Measurements from ENCODE around the gene TSEN54.
A peak's percentile ranks its signal among the peaks of the same experiment; 100 is the strongest.
"Not testable (repeated sequence)": the region's sequence is repeated elsewhere in the genome, so short reads cannot be mapped to it uniquely, and the experiment has no call there.

The TSEN54 gene

GRCh38 chr17:75516255-75516618 is at the start of gene TSEN54:
TSEN54 (plus strand) TSS chr17:75516528; CDS start chr17:75516561, 33 bp downstream.
- DNase-seq: peak; percentile 72

GRCh38 chr17:75468291-75468754 is 48.0 kb upstream of the TSEN54 start:
- no peak for DNase-seq

GRCh38 chr17:75468779-75469373 is 47.5 kb upstream of the TSEN54 start:
- DNase-seq: no peak

- DNase-seq: no peak
Measured at GRCh38 chr17:75471207-75471606, 45.1 kb upstream of the TSEN54 start.

- DNase-seq: peak; percentile 79
Measured at GRCh38 chr17:75472119-75472518, 44.2 kb upstream of the TSEN54 start.

DNA sequence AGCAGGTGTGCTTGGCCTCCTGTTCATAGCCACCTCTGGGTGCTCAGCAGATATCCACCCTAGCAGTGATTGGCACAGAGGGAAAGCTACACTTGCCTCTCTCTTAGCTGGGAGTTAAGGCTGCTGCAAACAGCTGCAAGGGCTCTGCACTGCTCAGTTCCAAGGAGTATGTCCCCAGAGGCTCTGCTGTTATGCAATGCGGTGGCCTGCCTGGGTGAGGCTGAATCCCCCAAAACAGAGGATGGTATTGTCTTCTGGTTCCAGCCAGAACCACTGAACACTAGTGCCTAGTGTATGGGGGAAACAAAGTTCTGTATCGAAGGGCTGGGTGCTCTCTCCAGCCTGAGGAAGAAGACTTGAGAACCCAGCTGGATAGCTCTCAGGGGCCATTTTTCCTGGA is 43.1 kb upstream of the TSEN54 start:
- DNase-seq: no peak

GRCh38 chr17:75474736-75475135 is 41.6 kb upstream of the TSEN54 start:
- no peak for DNase-seq

DNA sequence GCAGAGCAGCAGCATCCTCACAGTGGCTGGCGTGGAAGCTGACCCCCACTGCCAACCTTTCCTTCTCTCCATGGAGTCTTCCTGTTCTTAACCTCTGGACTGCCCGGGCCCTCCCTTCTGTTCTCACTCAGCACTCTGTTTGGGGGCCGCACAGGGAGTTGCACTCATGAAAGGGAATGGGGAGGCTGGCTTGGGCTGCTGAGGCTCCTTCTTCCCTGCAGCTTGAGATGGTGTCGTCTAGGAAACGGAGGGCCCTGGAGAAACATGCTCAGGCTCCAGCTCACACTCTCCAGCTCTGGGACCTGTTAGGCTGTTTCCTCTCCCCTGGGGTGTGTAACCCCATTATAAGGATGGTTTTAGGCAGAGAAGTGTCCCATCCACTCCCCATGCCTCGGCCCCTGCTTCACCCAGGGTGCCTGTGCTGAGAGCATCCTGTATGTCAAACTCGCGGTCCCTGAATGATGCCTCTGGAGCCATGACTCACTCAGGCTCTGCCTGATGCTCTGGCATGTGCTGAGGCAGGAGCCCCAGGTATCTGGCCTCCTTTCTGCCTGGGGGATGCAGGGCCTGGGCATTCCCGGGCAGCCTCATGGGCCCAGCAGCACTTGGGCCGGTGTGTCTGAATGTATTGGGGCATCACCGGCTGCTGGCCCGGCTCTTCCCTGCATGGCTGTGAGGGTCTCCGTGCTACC is 41.0 kb upstream of the TSEN54 start:
- DNase-seq: no peak

- no peak for DNase-seq
Measured at GRCh38 chr17:75475851-75476250, 40.5 kb upstream of the TSEN54 start.

DNA sequence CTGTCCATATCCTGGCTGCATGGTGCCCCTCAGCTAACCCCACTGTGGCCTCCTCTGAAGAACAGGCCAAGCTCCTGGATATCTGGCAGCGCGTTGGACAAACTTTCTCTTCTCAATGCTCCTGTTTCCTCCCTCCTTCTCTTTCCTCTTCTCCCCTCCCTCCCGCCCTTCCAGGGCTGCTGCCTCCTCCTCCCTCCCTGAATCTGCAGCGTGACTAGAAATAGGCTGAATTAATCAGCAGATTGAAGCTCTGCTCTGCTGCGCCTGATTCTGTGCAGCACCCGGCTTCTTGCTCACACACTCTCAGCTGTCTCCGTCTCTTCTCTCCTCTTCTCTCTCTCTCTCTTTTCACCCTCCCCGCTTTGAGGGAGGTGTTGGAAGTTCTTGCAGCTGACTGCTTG is 40.1 kb upstream of the TSEN54 start:
- DNase-seq: no peak

DNA sequence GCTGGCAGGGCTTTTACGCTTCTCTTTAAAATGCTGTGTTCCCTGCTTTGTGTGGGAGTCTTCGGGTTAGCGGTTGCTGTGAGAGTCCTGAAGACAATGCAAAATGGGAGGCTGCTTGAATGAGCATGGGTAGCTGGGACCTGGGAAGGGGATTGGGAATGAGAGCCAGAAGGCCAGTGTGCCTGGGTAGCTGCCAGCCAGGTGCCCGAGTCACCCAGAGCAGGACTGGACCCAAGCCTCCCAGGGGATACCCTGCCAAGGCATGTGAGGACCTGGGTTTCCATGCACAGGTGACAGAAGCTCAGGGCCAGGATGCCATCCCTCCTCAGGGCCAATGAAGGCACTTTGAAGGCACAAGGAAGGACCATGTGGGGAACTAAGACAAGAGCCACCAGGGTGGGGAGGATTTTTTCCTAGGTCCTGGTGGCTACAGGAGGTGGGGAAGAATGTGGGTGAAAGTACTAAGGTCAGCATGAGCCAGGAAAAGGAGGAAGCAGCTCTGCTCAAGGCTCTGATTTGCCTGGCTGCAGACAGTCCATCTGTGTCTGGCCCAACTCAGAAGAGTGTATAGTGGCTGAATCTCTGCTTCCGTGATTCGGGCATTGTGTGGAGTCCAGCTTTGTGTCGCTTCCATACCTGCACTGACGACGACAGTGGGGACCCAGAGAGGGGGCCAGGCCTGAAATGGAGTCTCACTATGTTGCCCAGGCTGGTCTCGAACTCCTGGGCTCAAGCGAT is 39.4 kb upstream of the TSEN54 start:
- DNase-seq: no peak

- not testable (repeated sequence) for DNase-seq
Measured at GRCh38 chr17:75477490-75477862, 38.9 kb upstream of the TSEN54 start.

- no peak for DNase-seq
Measured at GRCh38 chr17:75478508-75478907, 37.8 kb upstream of the TSEN54 start.

DNA sequence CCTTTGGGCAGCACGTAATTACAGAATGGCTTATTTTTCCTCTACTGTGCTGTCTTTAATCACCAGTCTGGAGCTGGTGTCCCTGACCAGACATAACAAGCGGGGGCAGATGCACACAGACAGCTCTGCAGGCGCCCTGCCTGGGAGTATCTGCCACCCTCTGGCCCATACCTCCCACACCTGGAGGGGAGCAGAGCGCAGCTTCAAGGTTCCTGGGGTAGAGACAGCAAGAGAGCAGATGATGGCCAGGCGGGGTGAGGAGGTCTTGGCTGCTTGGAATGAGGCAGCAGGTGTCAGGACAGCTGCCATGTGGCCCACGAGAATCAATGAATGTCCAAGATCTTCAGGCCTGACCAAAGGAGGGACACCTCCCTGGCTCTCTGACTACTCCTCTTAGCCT is 36.0 kb upstream of the TSEN54 start:
- DNase-seq: no peak

- DNase-seq: no peak
Measured at GRCh38 chr17:75481194-75482068, 34.9 kb upstream of the TSEN54 start.

DNA sequence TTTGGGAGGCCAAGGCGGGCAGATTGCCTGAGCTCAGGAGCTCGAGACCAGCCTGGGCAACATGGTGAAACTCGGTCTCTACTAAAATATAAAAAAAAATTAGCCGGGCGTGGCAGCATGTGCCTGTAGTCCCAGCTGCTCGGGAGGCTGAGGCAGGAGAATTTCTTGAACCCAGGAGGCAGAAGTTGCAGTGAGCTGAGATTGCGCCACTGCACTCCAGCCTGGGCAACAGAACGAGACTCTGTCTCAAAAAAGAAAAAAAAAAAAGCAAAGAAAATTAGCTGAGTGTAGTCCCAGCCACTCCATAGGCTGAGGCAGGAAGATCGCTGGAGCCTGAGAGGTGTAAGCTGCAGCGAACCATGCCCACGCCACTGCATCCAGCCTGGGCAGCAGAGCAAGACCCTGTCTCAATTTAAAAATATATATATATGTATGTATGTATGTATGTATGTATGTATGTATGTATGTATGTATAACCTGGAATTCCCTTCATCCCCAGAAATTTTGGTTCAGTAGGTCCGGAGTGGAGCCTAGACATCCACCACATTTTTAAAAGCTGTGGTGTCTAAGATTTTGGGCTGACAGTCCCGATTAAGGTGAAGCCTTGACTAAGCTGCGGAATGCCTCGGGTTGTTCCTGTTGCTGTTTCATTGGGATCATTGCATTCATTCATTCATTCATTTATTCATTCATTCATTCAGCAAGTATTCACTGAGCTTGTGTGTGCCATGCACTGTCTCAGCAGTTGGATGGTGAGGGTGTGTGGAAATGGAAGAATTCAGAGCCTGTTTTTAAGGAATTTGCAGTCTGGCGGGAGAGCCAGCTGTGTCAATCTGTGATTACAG is 34.0 kb upstream of the TSEN54 start:
- DNase-seq: no peak

DNA sequence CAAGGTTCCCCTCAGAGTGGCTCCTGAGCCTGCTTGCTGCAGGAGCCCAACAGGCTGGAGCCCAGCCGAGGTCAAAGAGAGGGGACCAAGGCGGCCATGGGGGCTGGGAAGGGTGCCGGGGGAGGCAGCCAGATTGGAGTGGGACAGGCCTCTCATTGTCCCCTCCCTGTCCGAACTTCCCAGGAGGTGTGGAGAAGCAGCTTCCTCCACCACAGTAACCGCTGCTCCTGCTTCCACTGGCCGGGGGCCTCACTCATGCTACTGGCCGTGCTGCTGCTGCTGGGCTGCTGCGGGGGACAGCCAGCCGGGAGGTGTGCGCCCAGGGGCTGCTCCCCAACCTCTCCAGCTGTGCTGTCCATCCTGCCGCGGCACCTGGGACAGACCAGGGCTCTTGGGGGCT is 30.6 kb upstream of the TSEN54 start:
- no peak for DNase-seq

DNA sequence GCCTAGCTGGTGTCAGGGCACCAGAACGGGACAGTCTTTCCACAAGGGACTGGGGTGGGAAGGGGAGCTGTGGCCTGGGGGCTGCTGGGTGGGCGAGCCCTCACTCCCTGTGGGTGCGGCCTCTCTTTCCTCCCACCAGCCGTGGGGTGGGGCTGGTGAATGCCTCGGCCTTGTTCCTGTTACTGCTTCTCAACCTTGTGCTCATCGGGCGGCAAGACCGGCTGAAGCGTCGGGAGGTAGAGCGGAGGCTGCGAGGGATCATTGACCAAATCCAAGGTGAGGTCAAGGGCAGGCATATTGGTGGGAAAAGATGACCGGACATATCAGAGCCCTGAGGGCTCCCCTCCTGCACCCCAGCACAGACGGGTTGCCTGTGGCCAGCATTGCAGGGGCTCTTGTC is 30.2 kb upstream of the TSEN54 start:
- no peak for DNase-seq

GRCh38 chr17:75486951-75487350 is 29.4 kb upstream of the TSEN54 start:
- no peak for DNase-seq

- DNase-seq: no peak
Measured at GRCh38 chr17:75487351-75488070, 28.8 kb upstream of the TSEN54 start.

DNA sequence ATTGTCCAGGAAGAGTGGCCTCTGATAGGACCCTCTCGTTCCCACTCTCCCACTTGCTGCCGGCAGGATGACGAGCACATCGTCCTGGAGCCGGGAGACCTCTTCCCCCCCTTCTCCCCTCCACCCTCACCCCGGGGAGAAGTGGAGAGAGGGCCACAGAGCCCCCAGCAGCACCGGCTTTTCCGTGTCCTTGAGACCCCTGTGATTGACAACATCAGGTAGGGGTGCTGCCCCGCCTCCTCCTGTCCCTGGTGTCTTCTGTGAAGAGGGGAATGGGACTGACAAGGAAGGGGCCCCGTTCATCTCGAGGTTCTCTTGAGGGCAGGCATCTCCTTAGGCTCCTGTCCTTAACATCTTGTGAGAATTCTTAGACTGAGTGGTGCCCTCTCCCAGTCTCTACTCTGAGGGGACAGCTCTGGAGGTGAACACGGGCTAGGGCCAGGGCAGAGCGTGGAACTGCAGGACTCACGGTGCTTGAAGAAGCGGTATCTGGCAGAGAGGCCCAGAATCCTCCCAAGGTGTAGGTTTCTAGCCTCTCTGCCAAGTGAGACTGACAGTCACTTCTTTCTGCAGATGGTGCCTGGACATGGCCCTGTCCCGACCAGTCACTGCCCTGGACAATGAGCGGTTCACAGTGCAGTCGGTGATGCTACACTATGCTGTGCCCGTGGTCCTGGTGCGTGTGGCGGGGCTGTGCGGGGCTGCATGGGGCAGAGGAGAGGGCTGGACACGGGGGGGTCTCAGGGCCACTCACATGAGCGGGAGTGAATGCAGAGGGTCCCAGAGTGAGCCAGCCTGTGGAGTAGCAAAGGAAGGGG is 27.4 kb upstream of the TSEN54 start:
- no peak for DNase-seq

Data from NCI-H510A (cell line).